NK-92 treated with Interleukin-12 subunit alpha and Interleukin-12 subunit beta, amount 100 ng/mL, for 24 hours (cell line): ENCODE results near the gene CPAMD8.
"Not testable (repeated sequence)": the region's sequence is repeated elsewhere in the genome, so short reads cannot be mapped to it uniquely, and the experiment has no call there.

Experiments
- DNase-seq: peaks from one replicate; lab custom pipeline; 2025; lab: John Stamatoyannopoulos, UW

The CPAMD8 gene

DNA sequence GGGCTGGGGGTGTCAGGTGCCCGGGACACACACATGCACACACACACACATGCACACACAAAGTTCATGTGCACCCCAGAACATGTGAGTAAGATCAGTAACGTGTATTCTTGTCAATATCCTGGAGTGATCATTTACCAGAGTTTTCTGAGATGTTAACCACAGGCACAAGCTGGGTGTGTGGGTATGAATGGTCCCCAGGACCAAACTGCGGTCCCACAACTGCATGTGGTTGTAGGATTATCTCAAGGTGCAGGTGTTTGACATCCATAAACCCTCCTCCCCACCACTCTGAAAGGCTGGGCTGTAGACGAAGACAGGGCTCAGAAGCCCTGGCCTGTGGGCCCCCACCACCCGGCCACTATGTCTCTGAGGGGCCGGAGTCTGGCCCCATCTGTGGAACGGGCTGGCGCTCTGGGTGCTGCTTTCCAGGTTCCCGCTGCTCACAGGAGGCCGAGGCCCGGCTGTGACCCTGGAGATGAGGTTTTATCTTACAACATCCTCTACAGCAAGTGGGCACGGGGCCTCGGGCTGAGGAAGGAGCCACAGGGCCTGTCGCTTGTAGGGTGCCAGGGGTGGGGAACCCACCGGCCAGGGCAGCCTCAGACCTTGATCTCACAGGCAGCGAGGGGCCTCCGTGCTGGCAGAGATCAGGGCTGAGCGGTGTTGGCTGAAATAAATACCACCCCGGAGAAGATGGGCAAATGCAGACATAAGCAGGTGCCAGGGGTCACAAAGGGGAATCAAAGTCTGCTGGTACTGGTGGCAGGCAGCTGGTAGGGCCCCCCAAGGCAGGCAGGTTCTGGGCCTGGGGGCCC is 133.5 kb downstream of the CPAMD8 start:
- DNase-seq: no peak

DNA sequence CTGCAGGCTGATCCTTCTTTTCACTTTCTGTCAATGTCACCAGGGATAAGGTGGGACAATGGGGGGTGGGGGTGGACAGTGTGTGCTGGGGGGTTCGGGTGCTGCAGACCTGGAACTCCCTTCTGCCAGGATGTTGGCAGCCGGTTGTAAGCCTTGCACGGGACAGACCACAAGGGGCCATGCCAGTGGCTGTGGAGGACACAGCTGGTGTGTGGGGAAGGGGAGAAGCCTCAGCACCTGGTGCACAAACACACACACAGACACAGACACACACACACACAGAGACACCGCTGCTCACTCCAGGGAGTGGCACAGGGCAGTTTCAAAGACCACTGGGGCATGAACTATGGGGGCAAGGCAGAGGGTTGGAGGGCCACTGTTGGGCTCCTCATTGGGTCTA is 134.2 kb downstream of the CPAMD8 start:
- no peak for DNase-seq

DNA sequence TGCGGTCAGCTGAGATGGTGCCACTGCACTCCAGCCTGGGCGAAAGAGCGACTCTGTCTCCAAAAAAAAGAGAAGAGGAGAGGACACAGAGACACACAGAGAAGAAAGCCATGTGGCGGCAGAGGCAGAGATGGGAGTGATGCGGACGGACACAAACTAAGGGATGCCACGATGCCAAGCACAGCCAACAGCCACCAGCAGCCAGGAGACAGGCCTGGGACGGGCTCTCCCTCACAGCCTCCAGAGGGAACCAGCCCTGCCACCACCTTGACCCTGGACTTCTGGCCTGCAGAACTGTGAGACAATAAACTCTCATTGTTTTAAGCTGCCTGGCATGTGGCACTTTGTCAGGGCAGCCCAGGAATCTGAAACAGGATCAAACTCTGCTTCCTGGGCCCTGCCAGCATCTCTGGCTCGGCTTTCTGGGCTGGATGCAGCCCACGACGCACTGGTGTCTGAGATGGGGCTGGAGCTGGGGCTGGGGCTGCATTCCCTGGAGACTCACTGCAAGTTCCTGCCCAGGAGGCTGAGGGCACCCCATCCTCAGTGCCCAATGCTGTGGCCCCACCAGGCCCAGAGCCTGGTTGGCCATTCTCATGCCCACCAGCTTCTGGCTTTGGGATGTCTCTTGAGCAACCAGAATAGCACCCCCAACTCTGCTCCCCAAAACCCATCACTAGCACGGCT is 134.8 kb downstream of the CPAMD8 start:
- no peak for DNase-seq

DNA sequence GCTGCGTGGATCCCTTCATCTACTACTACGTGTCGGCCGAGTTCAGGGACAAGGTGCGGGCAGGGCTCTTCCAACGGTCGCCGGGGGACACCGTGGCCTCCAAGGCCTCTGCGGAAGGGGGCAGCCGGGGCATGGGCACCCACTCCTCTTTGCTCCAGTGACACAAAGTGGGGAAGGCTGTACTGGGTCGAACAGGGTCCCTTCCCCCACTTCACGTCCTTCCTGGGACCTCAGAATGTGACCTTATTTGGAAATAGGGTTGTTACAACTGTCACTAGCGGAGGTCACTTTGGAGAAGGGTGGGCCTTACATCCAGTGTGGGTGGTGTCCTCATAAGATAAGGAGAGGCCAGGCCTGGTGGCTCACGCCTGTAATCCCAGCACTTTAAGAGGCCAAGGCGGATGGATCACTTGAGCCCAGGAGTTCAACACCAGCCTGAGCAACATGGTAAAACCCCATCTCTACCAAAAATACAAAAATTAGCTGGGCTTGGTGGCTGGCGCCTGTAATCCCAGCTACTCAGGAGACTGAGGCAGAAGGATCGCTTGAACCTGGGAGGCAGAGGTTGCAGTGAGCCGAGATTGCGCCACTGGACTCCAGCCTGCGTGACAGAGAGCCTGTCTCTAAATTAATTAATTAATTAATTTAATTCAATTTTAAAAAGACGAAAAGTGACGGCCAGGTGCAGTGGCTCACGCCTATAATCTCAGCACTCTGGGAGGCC is 136.0 kb downstream of the CPAMD8 start:
- no peak for DNase-seq

DNA sequence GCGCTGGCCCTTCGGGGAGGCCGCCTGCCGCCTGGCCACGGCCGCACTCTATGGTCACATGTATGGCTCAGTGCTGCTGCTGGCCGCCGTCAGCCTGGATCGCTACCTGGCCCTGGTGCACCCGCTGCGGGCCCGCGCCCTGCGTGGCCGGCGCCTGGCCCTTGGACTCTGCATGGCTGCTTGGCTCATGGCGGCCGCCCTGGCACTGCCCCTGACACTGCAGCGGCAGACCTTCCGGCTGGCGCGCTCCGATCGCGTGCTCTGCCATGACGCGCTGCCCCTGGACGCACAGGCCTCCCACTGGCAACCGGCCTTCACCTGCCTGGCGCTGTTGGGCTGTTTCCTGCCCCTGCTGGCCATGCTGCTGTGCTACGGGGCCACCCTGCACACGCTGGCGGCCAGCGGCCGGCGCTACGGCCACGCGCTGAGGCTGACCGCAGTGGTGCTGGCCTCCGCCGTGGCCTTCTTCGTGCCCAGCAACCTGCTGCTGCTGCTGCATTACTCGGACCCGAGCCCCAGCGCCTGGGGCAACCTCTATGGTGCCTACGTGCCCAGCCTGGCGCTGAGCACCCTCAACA is 136.6 kb downstream of the CPAMD8 start:
- DNase-seq: no peak

DNA sequence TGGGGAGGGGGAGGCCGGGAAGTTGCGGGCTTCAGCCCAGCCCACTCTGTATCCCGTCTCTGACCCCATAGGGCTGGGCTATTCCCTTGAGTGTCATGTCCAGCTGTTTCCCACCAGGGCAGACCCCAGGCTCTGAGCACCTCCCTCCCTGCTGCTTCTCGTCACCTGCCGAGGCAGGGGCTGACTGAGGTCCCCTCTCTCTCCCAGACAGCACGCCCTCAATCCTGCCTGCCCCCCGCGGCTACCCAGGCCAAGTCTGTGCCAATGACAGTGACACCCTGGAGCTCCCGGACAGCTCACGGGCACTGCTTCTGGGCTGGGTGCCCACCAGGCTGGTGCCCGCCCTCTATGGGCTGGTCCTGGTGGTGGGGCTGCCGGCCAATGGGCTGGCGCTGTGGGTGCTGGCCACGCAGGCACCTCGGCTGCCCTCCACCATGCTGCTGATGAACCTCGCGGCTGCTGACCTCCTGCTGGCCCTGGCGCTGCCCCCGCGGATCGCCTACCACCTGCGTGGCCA is 137.2 kb downstream of the CPAMD8 start:
- DNase-seq: no peak

DNA sequence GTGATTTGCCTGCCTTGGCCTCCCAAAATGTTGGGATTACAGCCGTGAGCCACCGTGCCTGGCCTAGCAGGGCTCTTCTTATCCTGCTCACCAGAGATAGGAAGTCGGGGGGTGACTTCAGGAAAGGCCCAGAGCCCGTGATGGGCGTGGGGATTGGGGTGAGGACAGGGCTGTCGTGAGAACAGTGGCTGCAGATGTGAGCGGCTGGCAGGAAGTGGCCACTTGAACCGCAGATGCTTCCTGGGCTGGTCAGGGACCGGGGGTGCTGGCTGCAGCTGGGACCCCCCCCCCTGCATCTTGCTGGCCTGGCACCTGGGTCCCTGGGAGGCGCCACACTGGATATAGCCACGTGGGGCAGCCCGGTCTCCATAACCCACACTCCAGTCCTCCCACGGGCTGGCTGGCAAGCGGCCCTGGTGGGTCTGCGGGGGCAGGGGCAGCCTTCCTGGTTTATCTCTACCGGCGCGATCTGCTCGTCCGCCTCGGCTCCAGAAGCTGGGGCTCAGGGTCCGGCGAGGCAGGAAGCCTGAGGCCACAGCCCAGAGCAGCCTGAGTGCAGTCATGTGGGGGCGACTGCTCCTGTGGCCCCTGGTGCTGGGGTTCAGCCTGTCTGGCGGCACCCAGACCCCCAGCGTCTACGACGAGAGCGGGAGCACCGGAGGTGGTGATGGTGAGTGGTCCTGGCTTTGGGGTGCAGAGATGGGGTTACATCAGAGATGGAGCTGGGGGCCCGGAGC is 137.8 kb downstream of the CPAMD8 start, which contains the start of gene F2RL3:
TSS of gene F2RL3 (plus strand) at position 371 of the 737 bp plus-strand sequence. CDS start at position 562, 191 bp downstream.
- DNase-seq: peak; percentile 23

DNA sequence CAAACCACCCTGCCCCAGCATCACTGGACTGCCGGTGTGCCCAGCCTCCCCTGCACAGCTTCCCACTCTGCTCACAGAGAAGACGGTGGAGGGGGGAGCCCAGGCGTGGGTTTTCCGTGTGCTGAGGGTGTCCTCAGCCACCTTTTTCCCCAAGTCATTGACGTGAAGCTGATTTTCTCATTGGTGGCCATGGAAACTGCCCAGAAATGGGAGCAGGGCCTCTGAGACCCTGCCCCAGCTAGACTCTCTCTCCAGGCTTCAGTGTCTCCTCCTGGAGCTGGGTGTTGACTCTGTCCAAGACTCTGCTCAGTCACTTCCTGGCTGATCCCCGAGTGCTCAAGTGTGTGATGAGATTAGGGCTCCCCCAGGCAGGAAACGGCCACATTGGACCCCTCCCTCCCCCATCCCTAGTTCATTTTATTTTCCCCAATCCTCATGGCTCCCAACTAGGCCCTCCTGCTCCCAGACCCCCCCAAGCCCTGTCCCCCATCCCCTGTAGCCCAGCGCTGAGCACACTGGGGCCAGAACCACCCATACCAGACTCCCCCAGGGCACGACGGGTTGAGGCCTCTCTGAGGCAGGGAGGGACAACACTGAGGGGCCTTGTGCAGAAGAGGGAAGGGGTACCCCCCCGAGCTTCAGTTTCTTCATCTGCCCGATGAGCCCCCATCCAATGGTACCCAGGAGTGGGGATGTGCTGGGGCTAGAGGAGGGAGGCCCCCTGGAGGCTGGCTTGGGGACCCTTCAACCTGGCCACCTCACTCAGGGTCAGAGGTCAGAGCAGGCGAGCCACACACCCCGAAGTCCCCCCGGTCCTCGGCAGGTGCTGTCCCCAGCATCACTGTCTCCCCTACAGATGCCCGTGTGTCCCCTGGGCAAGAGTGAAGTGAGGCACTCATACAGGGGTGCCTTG is 139.0 kb downstream of the CPAMD8 start:
- DNase-seq: no peak

DNA sequence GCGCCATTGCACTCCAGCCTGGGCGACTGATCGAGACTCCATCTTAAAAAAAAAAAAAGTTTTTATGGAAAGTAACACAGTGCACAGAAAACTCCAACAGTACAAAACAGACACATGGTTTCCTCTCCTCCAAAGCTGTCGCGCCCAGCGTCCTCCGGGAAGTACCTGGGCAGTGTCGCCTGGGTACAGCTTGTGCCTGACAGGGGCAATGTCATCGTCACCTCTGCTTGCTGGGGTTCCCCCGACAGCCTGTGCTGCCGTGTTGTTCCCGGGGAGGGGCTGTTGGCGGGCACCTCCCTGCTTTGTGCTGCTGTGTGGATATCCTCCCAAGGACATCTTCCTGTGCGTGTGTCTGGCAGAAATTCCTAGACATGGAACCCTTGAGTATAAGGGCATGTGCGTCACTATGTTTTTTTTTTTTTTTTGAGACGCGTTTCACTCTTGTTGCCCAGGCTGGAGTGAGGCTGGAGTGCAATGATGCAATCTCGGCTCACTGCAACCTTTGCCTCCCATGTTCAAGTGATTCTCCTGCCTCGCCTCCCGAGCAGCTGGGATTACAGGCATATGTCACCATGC is 140.2 kb downstream of the CPAMD8 start:
- DNase-seq: no peak

DNA sequence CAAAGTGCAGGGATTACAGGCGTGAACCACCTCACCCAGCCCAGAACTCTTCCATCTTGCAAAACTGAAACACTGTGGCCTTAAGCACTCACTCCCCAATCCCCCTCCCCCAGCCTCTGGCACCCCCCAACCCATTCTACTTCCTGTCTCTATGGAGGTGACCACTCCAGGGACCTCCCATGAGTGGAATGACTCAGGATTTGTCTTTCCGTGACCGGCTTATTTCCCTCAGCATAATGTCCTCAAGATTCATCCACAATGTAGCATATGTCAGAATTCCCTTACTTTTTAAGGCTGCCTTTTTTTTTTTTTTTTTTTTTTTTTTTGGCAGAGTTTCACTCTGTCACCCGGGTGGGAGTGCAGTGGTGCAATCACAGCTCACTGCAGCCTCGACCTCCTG is 141.4 kb downstream of the CPAMD8 start:
- no peak for DNase-seq

DNA sequence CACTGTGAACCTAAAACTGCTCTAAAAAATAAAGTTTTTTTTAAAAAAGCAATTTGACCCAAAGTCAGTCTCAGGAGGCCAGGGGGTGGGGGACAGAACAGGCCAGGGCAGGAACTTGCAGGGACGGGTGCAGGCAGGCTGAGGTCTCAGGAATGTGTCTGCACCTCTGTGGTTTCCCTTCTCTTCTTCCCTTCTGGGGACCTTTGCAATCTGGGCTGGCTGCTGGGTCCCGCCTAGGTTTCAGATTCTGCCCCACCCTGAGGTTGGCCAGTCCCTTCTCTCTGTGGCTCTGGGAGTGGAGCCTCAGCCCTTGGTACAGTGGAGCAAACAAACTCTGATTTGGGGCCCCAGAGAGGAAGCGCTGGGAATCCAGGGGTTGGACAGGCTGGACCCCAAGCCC is 143.1 kb downstream of the CPAMD8 start:
- DNase-seq: no peak

DNA sequence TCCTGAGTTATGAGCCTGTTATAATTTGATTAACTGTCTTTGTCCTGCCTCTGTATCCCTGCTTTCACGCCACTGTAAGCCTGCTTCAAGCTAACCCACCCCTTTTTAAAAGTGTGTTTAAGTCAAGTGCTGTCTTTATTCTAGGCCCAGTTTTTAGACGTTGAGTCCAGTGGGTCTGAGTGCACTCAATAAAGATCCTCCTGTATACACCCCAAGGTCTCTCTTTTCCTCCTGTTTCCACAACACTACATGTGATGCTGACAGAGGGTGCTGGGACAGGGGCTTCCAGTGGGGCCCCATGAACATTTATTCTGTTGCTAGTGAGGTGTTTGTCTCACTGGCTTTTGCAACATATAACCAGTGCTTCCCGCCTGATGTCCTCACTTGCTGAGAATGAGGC is 144.5 kb downstream of the CPAMD8 start:
- no peak for DNase-seq

DNA sequence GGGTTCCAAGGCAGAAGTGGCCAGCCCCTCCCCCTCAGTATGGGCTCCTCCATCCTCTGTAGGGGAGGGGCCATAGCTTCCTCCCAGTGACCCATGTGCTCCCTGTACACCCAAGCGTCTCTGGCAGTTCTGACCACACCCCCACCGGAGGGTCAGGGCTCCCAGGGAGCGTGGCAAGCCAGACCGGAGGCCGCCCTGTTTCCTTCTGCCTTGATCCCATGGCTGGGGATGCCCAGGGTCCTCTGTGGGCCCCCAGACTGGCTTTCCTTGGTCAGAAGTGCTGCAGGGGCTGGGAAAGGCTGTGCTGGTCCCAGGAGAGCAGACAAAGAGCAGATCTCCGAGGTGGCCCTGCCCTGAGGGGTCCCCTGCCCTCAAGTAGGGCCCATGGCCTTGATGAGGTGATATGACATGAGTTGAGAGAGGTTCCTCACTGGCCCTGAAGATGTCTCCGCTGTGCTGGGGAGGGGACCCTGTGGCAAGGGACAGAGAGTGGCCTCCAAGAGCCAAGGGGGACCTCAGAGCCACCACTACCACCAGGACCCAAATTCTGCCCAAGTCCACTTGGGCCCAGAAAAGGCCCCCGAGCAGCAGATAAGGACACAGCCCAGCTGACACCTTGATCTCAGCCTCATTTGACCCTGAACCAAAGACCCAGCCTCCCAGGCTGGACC is 145.6 kb downstream of the CPAMD8 start:
- DNase-seq: no peak

DNA sequence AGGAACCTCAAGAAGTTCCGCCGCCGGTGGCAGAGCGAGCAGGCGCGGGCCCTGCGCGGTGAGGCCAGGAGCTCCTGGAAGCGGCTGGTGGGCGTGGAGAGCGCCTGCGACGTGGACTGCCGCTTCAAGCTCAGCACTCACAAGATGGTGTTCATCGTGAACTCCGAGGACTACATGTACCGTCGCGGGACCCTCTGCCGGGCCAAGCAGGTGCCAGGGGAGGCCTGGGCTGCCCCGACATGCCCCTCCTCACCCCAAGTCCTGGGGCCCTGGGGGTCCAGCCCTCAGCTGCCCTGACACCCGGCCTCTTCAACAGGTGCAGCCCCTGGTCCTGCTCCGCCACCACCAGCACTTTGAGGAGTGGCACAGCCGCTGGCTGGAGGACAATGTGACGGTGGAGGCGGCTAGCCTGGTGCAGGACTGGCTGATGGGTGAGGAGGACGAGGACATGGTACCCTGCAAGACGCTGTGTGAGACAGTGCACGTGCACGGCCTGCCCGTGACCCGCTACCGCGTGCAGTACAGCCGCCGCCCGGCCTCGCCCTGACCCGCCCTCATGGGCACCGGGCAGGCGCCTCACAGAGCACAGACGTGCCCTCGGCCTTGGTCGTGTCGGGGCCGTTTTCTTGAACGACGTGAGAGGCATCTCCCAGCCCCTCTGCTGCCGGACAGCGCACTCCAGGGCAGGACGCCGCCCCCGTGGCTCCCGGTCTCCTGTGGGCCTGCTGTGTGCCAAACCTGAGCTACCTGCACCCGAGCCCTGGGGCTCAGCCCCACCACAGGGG is 148.2 kb downstream of the CPAMD8 start:
- no peak for DNase-seq

DNA sequence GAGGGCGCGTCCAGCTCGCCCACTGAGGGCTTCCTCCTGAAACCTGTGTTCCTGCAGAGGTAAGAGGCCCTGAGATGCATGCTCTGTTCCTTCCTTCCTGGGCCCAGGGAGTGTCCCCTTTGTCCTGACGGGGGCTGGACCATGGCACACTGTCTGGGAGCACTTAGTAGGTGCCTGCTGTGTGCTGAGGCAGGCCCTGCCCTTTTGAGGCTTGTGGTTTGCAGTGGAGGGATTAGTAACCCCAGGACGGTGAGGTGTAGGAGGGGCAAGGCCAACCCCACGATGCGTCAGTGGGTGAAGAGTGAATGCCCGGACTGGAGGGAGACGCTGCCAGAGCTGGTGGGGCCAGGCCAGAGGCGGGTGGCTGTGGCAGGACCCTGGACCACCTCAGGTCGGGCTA is 149.0 kb downstream of the CPAMD8 start:
- DNase-seq: no peak

DNA sequence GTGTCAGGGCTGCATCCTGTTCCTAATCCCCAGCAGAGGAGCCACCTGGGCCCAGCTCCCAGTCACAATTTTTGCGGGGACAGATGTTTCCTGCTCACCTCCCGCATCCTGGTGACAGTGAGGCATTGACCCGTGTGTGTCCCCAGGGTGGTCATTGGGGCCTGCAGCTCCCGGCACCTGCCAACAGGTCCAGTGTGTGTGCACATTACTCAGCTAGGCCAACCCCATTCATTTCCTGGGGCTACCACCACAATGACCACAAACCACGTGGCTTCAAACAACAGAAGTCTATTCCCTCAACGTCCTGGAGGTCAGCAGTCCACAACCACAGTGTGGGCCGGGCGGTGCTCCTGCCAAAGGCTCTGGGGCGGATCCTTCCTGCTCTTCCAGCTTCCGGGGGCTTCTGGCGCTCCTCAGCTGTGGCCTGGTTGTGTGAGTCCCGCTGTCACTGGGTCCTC is 149.7 kb downstream of the CPAMD8 start:
- no peak for DNase-seq

DNA sequence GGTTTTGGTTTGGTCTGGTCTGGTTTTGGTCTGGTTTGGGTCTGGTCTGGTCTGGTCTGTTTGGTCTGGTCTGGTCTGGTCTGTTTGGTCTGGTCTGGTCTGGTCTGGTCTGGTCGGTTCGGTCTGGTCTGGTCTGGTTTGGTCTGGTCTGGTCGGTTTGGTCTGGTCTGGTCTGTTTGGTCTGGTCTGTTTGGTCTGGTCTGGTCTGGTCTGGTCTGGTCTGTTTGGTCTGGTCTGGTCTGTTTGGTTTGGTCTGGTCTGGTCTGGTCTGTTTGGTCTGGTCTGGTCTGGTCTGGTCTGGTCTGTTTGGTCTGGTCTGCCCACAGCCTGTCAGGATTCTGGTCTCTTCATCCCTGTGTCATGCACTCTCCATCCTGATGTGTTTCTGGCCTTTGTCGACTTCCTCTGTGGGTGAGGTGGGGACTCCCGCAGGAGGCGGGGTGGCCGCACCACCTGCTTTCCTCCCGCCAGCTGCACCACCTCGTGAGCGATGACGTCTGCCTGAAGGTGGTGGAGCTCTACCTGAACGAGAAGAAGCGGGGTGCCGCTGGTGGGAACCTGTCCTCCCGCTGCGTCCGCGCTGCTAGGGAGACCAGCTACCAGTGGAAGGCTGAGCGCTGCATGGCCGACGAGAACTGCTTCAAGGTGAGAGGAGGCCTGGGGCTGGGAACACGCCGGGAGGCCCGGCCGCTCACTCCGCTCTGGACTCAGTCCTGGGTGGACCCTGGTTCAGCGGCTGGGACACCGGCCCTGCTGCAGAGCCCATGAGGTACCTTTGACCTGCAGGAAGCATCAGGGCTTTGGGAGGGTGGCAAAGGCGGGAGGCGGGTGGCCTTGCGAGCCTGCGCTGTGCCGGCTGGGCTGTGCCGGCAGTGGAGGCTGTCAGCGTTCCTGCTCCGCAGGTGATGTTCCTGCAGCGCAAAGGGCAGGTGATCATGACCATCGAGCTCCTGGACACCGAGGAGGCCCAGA is 150.7 kb downstream of the CPAMD8 start:
- DNase-seq: no peak

DNA sequence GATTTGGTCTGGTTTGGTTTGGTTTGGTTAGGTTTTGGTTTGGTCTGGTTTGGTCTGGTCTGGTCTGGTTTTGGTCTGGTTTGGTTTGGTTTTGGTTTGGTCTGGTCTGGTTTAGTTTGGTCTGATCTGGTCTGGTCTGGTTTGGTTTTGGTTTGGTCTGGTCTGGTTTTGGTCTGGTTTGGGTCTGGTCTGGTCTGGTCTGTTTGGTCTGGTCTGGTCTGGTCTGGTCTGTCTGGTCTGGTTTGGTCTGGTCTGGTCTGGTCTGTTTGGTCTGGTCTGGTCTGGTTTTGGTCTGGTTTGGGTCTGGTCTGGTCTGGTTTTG is 151.7 kb downstream of the CPAMD8 start:
- DNase-seq: not testable (repeated sequence)
